ENCODE results near the gene VCL. TPM values are rescaled to one million over a fixed set of nuclear protein-coding genes. Genes with fewer than 3 reads are reported as not detected.
A peak's percentile ranks its signal among the peaks of the same experiment; 100 is the strongest.

VCL gene
- total and polyA plus RNA-seq, 9 of the 15 experiments (the other 6 are each of a cell fraction or from before 2014, with no cell fraction given) = 29.8 to 186 (median 76.4) TPM

- TF ChIP-seq, protein P1, sequence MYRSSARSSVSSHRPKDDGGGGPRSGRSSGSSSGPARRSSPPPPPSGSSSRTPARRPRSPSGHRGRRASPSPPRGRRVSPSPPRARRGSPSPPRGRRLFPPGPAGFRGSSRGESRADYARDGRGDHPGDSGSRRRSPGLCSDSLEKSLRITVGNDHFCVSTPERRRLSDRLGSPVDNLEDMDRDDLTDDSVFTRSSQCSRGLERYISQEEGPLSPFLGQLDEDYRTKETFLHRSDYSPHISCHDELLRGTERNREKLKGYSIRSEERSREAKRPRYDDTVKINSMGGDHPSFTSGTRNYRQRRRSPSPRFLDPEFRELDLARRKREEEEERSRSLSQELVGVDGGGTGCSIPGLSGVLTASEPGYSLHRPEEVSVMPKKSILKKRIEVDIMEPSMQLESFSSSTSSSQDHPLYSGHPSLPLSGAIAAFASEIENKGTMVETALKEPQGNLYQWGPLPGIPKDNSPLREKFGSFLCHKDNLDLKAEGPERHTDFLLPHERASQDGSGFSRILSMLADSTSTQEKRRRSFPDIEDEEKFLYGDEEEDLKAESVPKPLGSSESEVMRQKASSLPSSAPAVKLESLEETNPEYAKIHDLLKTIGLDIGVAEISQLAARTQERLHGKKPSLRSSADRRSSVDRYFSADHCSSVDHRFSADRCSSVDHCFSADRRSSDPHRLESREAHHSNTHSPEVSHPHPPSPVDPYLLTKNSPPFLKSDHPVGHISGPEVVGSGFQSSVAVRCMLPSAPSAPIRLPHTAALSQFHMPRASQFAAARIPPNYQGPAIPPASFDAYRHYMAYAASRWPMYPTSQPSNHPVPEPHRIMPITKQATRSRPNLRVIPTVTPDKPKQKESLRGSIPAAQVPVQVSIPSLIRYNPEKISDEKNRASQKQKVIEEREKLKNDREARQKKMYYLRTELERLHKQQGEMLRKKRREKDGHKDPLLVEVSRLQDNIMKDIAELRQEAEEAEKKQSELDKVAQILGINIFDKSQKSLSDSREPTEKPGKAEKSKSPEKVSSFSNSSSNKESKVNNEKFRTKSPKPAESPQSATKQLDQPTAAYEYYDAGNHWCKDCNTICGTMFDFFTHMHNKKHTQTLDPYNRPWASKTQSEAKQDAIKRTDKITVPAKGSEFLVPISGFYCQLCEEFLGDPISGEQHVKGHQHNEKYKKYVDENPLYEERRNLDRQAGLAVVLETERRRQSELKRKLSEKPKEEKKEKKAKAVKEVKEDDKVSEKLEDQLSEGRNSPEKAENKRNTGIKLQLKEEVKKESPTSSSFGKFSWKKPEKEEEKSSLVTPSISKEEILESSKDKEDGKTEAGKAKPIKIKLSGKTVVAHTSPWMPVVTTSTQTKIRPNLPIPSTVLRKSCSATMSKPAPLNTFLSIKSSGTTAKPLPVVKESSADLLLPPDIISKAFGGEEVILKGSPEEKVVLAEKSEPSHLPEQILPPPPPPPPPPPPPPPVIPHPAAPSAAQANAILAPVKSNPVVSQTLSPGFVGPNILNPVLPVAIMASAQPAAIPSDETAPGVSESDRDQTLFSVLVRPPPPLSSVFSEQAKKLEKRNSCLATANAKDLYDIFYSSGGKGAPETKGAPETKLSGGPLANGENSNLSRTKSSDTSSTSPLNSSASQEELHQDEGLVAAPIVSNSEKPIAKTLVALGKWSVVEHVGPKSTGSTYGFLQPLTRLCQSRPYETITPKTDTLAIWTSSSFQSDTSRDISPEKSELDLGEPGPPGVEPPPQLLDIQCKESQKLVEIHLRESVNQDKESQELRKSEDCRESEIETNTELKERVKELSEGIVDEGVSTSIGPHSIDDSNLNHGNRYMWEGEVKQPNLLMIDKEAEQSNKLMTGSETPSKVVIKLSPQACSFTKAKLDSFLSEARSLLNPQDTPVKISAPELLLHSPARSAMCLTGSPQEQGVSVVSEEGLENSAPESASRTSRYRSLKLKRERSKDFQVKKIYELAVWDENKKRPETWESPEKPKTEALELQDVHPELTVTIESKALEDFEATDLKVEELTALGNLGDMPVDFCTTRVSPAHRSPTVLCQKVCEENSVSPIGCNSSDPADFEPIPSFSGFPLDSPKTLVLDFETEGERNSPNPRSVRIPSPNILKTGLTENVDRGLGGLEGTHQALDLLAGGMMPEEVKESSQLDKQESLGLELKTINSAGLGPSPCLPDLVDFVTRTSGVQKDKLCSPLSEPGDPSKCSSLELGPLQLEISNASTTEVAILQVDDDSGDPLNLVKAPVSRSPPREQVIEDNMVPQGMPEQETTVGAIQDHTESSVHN (IDR thresholded peaks at IDR 0.05; ENCODE audit: borderline replicate concordance in 1 of 2, low read depth in 1 of 2) = peak in 1 of 2 experiments; percentile 87; a peak in 3 of 4 replicates
- no peak for TF ChIP-seq ZNF3 (CRISPR knock-in tag; IDR thresholded peaks at IDR 0.05)
- no peak for TF ChIP-seq ZNF551 (CRISPR knock-in tag; IDR thresholded peaks at IDR 0.05)
- TF ChIP-seq EGR1 (conservative IDR thresholded peaks at IDR 0.05) = no peak
- peak; percentile 94 for TF ChIP-seq MEF2A (IDR thresholded peaks at IDR 0.05; ENCODE audit: control insufficient read depth, low read depth, low read length)
- no peak for TF ChIP-seq ZNF24 (IDR thresholded peaks at IDR 0.05)
- TF ChIP-seq HMGXB4 (CRISPR knock-in tag; IDR thresholded peaks at IDR 0.05) = no peak
- TF ChIP-seq, protein P2, sequence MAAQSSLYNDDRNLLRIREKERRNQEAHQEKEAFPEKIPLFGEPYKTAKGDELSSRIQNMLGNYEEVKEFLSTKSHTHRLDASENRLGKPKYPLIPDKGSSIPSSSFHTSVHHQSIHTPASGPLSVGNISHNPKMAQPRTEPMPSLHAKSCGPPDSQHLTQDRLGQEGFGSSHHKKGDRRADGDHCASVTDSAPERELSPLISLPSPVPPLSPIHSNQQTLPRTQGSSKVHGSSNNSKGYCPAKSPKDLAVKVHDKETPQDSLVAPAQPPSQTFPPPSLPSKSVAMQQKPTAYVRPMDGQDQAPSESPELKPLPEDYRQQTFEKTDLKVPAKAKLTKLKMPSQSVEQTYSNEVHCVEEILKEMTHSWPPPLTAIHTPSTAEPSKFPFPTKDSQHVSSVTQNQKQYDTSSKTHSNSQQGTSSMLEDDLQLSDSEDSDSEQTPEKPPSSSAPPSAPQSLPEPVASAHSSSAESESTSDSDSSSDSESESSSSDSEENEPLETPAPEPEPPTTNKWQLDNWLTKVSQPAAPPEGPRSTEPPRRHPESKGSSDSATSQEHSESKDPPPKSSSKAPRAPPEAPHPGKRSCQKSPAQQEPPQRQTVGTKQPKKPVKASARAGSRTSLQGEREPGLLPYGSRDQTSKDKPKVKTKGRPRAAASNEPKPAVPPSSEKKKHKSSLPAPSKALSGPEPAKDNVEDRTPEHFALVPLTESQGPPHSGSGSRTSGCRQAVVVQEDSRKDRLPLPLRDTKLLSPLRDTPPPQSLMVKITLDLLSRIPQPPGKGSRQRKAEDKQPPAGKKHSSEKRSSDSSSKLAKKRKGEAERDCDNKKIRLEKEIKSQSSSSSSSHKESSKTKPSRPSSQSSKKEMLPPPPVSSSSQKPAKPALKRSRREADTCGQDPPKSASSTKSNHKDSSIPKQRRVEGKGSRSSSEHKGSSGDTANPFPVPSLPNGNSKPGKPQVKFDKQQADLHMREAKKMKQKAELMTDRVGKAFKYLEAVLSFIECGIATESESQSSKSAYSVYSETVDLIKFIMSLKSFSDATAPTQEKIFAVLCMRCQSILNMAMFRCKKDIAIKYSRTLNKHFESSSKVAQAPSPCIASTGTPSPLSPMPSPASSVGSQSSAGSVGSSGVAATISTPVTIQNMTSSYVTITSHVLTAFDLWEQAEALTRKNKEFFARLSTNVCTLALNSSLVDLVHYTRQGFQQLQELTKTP (IDR thresholded peaks at IDR 0.05; ENCODE audit: low read depth in 1 of 2, partially characterized antibody in 2 of 2) = peak in 1 of 2 experiments; percentile 78
Observed at GRCh38 chr10:74021248-74022055, 23.5 kb downstream of the VCL start (continued).

Measured in K562 (cell line).